ENCODE data around the gene NFATC2.

NFATC2 gene

DNA sequence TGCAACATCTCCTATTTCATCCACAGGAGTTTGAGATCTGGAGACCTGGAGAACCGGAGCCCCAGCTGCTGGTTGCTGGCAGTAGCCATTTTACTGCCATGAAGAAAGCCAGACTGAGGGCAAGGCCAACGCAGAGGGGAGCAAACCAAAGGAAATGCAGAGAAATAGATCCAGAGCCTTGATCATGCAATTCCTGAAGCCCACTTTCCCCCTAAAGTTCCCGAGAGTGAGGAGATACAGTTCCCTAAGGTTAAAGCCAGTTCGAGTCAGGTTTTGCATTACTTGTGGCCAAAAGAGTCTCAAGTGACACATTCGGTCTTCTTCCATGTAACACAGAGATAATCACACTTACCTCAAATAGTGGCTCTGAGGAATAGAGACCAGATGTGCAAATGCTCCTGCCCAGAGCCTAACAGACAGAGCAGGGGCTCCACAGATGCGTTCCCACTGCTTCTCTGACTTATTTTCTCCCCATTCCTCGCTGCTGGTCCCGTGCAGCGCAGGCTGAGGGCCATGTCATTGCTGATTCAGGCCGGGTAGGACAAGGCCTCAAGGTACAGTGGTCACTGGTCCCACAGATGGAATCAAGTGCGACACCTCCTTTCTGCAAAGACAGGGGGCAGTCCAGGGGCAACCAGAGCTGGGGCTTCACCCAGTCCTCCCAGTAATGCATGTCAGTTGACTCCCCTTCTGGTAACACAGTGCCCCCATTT is 35.1 kb upstream of the NFATC2 start:
- ChIA-PET POLR2A (no interaction called here), CTCF (no interaction called here)
- TF ChIP-seq ARNT (IDR thresholded peaks at IDR 0.05) (no peak), L3MBTL2 (conservative IDR thresholded peaks at IDR 0.05) (no peak), BHLHE40 (IDR thresholded peaks at IDR 0.05; ENCODE audit: borderline replicate concordance) (no peak), HDGF (IDR thresholded peaks at IDR 0.05; ENCODE audit: borderline replicate concordance) (no peak)

DNA sequence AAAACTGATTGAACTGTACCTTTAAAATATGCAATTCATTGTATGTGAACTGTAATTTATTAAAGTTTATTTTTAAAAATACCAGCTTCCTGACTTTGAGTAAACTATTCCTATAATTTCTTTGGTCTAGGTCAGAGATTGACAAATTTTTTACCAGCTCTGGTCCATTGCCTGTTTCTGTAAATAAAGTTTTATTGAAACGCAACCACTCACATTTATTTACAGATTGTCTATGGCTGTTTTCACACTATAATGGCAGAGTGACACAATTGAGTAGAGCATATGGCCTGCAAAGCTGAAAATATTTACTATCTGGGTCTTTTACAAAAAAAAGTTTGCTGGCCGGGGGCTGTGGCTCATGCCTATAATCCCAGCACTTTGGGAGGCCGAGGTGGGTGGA is 33.0 kb upstream of the NFATC2 start:
- POLR2A ChIA-PET = no interaction called here
- CTCF ChIA-PET = no interaction called here
- no peak for DNase-seq (ENCODE audit: extremely low spot score)
- TF ChIP-seq LEF1 (IDR thresholded peaks at IDR 0.05; ENCODE audit: borderline replicate concordance) = no peak
- TF ChIP-seq, protein P1, sequence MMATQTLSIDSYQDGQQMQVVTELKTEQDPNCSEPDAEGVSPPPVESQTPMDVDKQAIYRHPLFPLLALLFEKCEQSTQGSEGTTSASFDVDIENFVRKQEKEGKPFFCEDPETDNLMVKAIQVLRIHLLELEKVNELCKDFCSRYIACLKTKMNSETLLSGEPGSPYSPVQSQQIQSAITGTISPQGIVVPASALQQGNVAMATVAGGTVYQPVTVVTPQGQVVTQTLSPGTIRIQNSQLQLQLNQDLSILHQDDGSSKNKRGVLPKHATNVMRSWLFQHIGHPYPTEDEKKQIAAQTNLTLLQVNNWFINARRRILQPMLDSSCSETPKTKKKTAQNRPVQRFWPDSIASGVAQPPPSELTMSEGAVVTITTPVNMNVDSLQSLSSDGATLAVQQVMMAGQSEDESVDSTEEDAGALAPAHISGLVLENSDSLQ (IDR thresholded peaks at IDR 0.05) = no peak
- no peak for TF ChIP-seq BHLHE40 (IDR thresholded peaks at IDR 0.05; ENCODE audit: borderline replicate concordance)
- TF ChIP-seq FOXK2 (IDR thresholded peaks at IDR 0.05) = no peak
- no peak for TF ChIP-seq HDGF (IDR thresholded peaks at IDR 0.05; ENCODE audit: borderline replicate concordance)
- TF ChIP-seq NFRKB (IDR thresholded peaks at IDR 0.05) = no peak
- TF ChIP-seq SUZ12 (IDR thresholded peaks at IDR 0.05) = no peak
- no peak for TF ChIP-seq SP1 (IDR thresholded peaks at IDR 0.05)
- no peak for TF ChIP-seq CTBP1 (IDR thresholded peaks at IDR 0.05; ENCODE audit: borderline replicate concordance)
- no peak for TF ChIP-seq ARNT (IDR thresholded peaks at IDR 0.05)
- no peak for TF ChIP-seq ZNF384 (IDR thresholded peaks at IDR 0.05)
- no peak for TF ChIP-seq ELF4 (IDR thresholded peaks at IDR 0.05)
- TF ChIP-seq TARDBP (IDR thresholded peaks at IDR 0.05) = no peak
- no peak for TF ChIP-seq FOXM1 (IDR thresholded peaks at IDR 0.05; ENCODE audit: borderline replicate concordance)
- TF ChIP-seq L3MBTL2 (conservative IDR thresholded peaks at IDR 0.05) = no peak
- TF ChIP-seq FOXA1 (IDR thresholded peaks at IDR 0.05) = no peak

More for the DNA sequence above, 35.1 kb upstream of the NFATC2 start:
- no peak for DNase-seq (ENCODE audit: extremely low spot score)

DNA sequence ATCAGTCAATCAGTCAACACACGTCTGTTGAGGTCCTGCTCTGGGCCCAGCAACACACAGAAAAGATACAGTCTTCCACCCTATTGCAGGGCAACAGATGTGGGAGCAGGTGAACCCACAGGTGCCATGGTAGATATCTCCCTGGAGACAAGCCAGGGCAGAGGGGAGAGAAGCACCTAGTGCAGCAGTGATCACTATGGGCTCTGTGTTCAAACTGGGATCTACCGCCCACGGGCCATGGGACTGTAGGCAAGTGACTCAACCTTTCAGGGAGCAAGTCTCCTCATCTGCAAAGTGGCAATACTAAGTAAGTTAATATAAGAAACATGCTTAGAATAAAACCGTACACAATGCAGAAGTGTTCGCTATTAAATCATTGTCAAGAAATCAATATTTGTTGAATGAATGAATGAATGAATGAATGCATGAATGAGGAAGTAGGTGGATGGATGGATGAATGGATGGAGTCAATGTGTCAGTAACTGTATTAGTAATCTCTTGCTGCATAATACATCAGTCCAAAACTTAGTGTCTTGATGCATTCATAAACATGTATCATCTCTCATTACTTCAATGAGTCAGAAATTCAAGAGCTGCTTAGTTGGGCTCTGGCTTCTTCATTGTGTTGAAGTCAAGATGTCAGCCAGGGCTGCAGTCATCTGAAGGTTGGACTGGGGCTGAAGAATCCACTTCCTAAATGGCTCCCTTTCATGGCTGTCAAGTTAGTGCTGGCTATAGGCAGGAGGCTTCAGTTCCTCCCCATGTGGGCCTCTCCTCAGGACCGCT is 31.9 kb upstream of the NFATC2 start:
- no peak for DNase-seq (ENCODE audit: extremely low spot score)
- CTCF ChIA-PET = no interaction called here
- POLR2A ChIA-PET = no interaction called here
- TF ChIP-seq FOXK2 (IDR thresholded peaks at IDR 0.05) = no peak
- no peak for TF ChIP-seq ARNT (IDR thresholded peaks at IDR 0.05)
- TF ChIP-seq, protein P1 (IDR thresholded peaks at IDR 0.05) = no peak
- no peak for TF ChIP-seq NFRKB (IDR thresholded peaks at IDR 0.05)
- TF ChIP-seq SUZ12 (IDR thresholded peaks at IDR 0.05) = no peak
- no peak for TF ChIP-seq L3MBTL2 (conservative IDR thresholded peaks at IDR 0.05)
- TF ChIP-seq BHLHE40 (IDR thresholded peaks at IDR 0.05; ENCODE audit: borderline replicate concordance) = no peak
- no peak for TF ChIP-seq TARDBP (IDR thresholded peaks at IDR 0.05)
- no peak for TF ChIP-seq ELF4 (IDR thresholded peaks at IDR 0.05)
- TF ChIP-seq FOXA1 (IDR thresholded peaks at IDR 0.05) = no peak
- no peak for TF ChIP-seq CTBP1 (IDR thresholded peaks at IDR 0.05; ENCODE audit: borderline replicate concordance)
- no peak for TF ChIP-seq FOXM1 (IDR thresholded peaks at IDR 0.05; ENCODE audit: borderline replicate concordance)
- no peak for TF ChIP-seq ZNF384 (IDR thresholded peaks at IDR 0.05)
- TF ChIP-seq LEF1 (IDR thresholded peaks at IDR 0.05; ENCODE audit: borderline replicate concordance) = no peak
- no peak for TF ChIP-seq HDGF (IDR thresholded peaks at IDR 0.05; ENCODE audit: borderline replicate concordance)
- TF ChIP-seq SP1 (IDR thresholded peaks at IDR 0.05) = no peak

DNA sequence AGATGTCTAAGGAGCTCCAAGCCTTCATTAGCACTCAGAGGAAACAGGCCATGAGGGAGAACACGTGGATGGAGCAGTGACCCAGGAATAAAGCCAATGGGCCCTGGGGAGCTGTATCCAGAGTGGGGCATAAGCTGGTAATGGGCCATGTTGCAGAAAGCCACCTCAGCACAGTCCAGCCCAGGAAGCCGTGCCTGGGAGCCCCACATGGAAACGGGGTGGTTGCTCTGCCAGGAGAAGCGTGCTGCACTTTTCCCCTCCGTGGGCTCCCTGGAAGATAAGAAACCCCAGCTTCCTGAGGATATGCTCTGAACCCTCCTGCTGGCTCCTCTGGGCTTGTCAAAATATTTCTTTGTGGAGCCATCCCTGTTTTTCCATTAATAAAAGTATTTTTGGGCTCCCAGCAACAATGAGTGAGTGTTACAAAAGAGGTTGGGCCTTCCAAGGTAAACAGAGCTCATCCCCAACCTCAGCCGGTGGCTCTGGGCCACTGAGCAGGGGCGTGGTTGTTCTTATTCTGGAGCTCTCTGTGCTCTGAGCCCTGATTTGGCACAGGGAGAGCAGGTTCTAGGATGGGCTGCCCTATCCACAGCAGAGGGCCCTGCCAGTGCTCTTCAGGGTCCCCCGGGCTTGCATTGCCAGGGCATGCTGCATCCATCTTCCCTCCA is 31.2 kb upstream of the NFATC2 start:
- no peak for DNase-seq (ENCODE audit: extremely low spot score)
- ChIA-PET POLR2A (no interaction called here), CTCF (interaction anchor here (0.8 kb wide), 1 partner anchor 13 kb away, joined by 3 read pairs; no protein-coding TSS in a partner anchor)
- TF ChIP-seq FOXK2 (IDR thresholded peaks at IDR 0.05) = no peak
- no peak for TF ChIP-seq FOXM1 (IDR thresholded peaks at IDR 0.05; ENCODE audit: borderline replicate concordance)
- TF ChIP-seq LEF1 (IDR thresholded peaks at IDR 0.05; ENCODE audit: borderline replicate concordance) = no peak
- TF ChIP-seq FOXA1 (IDR thresholded peaks at IDR 0.05) = no peak
- no peak for TF ChIP-seq ELF4 (IDR thresholded peaks at IDR 0.05)
- TF ChIP-seq, protein P1 (IDR thresholded peaks at IDR 0.05) = no peak
- TF ChIP-seq ZNF384 (IDR thresholded peaks at IDR 0.05) = no peak
- TF ChIP-seq HDGF (IDR thresholded peaks at IDR 0.05; ENCODE audit: borderline replicate concordance) = no peak
- TF ChIP-seq CTBP1 (IDR thresholded peaks at IDR 0.05; ENCODE audit: borderline replicate concordance) = no peak
- no peak for TF ChIP-seq ARNT (IDR thresholded peaks at IDR 0.05)

DNA sequence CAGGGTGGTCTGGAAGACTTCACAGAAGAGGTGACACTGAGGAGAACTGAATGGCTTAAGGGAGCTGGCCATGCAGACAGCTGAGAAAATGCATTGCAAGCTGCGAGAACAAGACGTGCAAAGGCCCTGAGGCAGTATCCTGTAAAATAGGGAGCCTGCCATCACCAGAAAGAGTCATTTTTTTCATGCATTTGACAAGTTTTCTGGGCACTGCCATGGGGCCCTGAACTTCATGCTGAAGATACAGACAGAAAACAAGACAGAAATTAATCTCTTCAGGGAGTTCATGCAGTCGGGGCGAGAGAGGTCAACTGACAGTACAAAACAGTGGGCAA is 28.9 kb upstream of the NFATC2 start:
- CTCF ChIA-PET = no interaction called here
- no peak for TF ChIP-seq FOXK2 (IDR thresholded peaks at IDR 0.05)
- no peak for TF ChIP-seq HDGF (IDR thresholded peaks at IDR 0.05; ENCODE audit: borderline replicate concordance)
- no peak for TF ChIP-seq ZNF384 (IDR thresholded peaks at IDR 0.05)
- no peak for TF ChIP-seq BHLHE40 (IDR thresholded peaks at IDR 0.05; ENCODE audit: borderline replicate concordance)
- TF ChIP-seq FOXM1 (IDR thresholded peaks at IDR 0.05; ENCODE audit: borderline replicate concordance) = no peak
- TF ChIP-seq ELF4 (IDR thresholded peaks at IDR 0.05) = no peak
- TF ChIP-seq FOXA1 (IDR thresholded peaks at IDR 0.05) = no peak
- no peak for TF ChIP-seq CTBP1 (IDR thresholded peaks at IDR 0.05; ENCODE audit: borderline replicate concordance)
- no peak for TF ChIP-seq LEF1 (IDR thresholded peaks at IDR 0.05; ENCODE audit: borderline replicate concordance)
- TF ChIP-seq SUZ12 (IDR thresholded peaks at IDR 0.05) = no peak
- TF ChIP-seq SP1 (IDR thresholded peaks at IDR 0.05) = no peak
- no peak for TF ChIP-seq L3MBTL2 (conservative IDR thresholded peaks at IDR 0.05)
- TF ChIP-seq, protein P1 (IDR thresholded peaks at IDR 0.05) = no peak
- TF ChIP-seq ARNT (IDR thresholded peaks at IDR 0.05) = no peak
- TF ChIP-seq TARDBP (IDR thresholded peaks at IDR 0.05) = no peak
- TF ChIP-seq NFRKB (IDR thresholded peaks at IDR 0.05) = no peak
- DNase-seq (ENCODE audit: extremely low spot score) = no peak
- POLR2A ChIA-PET = no interaction called here
